ENCODE measurements around the gene TRIM9.

DNA sequence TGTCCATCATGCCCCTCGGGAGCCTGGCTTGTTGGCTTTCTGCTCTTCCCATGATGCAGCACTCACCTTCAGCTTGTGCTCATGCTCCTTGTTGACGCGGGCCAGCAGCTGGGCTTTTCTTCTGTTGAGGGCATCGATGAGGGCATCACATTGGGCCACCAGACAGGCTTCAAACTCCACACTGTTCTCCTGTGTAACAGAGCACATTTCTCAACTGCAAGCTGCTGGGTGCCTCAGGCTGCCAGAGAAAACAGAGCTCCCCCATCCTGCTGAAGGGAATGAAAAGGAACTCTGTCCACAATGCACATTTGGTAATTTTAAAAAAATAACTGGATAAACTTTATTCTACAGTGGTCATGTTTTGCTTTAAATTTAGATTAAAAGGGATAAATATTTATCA lies 72.1 kb downstream of the TRIM9 start:
- TF ChIP-seq, protein P1, sequence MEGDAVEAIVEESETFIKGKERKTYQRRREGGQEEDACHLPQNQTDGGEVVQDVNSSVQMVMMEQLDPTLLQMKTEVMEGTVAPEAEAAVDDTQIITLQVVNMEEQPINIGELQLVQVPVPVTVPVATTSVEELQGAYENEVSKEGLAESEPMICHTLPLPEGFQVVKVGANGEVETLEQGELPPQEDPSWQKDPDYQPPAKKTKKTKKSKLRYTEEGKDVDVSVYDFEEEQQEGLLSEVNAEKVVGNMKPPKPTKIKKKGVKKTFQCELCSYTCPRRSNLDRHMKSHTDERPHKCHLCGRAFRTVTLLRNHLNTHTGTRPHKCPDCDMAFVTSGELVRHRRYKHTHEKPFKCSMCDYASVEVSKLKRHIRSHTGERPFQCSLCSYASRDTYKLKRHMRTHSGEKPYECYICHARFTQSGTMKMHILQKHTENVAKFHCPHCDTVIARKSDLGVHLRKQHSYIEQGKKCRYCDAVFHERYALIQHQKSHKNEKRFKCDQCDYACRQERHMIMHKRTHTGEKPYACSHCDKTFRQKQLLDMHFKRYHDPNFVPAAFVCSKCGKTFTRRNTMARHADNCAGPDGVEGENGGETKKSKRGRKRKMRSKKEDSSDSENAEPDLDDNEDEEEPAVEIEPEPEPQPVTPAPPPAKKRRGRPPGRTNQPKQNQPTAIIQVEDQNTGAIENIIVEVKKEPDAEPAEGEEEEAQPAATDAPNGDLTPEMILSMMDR (IDR thresholded peaks at IDR 0.05) = no peak
- TF ChIP-seq POLR2A (IDR thresholded peaks at IDR 0.05) = no peak

Data from ovary (tissue), 3 donors.